K562 (cell line): Measurements from ENCODE around the gene TPRG1L. TPM values are rescaled to one million over a fixed set of nuclear protein-coding genes. Genes with fewer than 3 reads are reported as not detected.

Source experiments
- ATAC-seq: fragments of 200-7000 bp; cut with Tn5 transposase; 3 replicates; pipeline ENCODE4 v1.9.1; 2020; ENCODE audit warnings: moderate library complexity
- BruUV-seq: library from RNA; stranded (reverse); fragments of 400-500 nt; replicated peaks from 2 replicates; lab custom pipeline; 2021; lab: Mats Ljungman, UMichigan
- CTCF ChIA-PET: fragments of 300-600 bp; formaldehyde crosslinking; extraction: SDS; loops from one replicate; lab custom pipeline; 2021; ENCODE audit warnings: low intra/inter-chr PET ratio; lab: Yijun Ruan, JAX
- POLR2A ChIA-PET: fragments of 300-600, 350-650 bp; sonication (Branson Sonifier 250); formaldehyde crosslinking; extraction: SDS; loops from one replicate; lab custom pipeline; 2021; ENCODE audit warnings: antibody characterized with exemption, inconsistent platforms; lab: Yijun Ruan, JAX
- DNase-seq, 4 experiments: peaks; one replicate each; pipeline versions ENCODE4 v3.0.0 to v3.0.0-alpha.2; 2011 to 2018; ENCODE audit warnings: low spot score in 3 of 4, mixed read lengths in 3 of 4; ENCODE audit errors: extremely low read depth in 1 of 4
- FAIRE-seq: peaks from 2 replicates; lab custom pipeline; 2011; peaks lifted over from hg19 to GRCh38; lab: Jason Lieb, UNC
- H2AFZ ChIP-seq: 2 replicates; pipeline ENCODE4 v1.6.0; 2011; ENCODE audit warnings: low read depth, low read length, control low read depth, inconsistent platforms
- H3K27ac ChIP-seq: fragments of 200-600 bp; 3 replicates; pipeline ENCODE4 v1.8.0; 2011; ENCODE audit warnings: low read depth, mild to moderate bottlenecking, control low read depth, inconsistent platforms, low read length, moderate library complexity, mixed read lengths; ENCODE audit errors: extremely low read depth
- H3K27me3 ChIP-seq, 2 experiments: fragments of 300-600 bp in 1 of 2; 2 replicates in 1 of 2; 3 replicates in 1 of 2; pipeline versions ENCODE4 v1.6.0 to v1.8.0; 2011; ENCODE audit warnings: inconsistent platforms in 2 of 2, low read length in 2 of 2, mild to moderate bottlenecking in 1 of 2, mixed read lengths in 1 of 2, moderate library complexity in 1 of 2; ENCODE audit not compliant: control insufficient read depth in 2 of 2, insufficient read depth in 2 of 2
- H3K36me3 ChIP-seq: fragments of 300-600 bp; 3 replicates; pipeline ENCODE4 v1.8.0; 2011; ENCODE audit warnings: mild to moderate bottlenecking, low read length, inconsistent platforms; ENCODE audit not compliant: control insufficient read depth, insufficient read depth
- H3K4me1 ChIP-seq, 2 experiments: fragments of 200-600 bp in 1 of 2; replicated peaks in 1 of 2; 2 replicates in 1 of 2; 3 replicates in 1 of 2; pipeline versions ENCODE4 v1.5.1 to v1.8.0; 2011; ENCODE audit warnings: inconsistent platforms in 2 of 2, low read length in 2 of 2, mild to moderate bottlenecking in 1 of 2, mixed read lengths in 1 of 2, moderate library complexity in 1 of 2; ENCODE audit not compliant: control insufficient read depth in 2 of 2, insufficient read depth in 2 of 2
- H3K4me2 ChIP-seq: 2 replicates; pipeline ENCODE4 v1.6.1; 2011; ENCODE audit warnings: low read length, control low read depth, inconsistent platforms, mixed read lengths; ENCODE audit not compliant: insufficient read depth
- H3K4me3 ChIP-seq: fragments of 200-600 bp; sonication (generic), shearing (Covaris generic); 2 replicates; pipeline ENCODE4 v1.5.1; 2016; ENCODE audit warnings: control low read depth, inconsistent platforms
- H3K79me2 ChIP-seq: fragments of 200-600 bp; 3 replicates; pipeline ENCODE4 v1.8.0; 2011; ENCODE audit warnings: low read length, inconsistent platforms; ENCODE audit not compliant: control insufficient read depth, insufficient read depth
- H3K9ac ChIP-seq, 2 experiments: 2 replicates each; pipeline versions ENCODE4 v1.6.0 to v1.6.1; 2011; ENCODE audit warnings: low read depth in 2 of 2, low read length in 2 of 2, control low read depth in 1 of 2, inconsistent platforms in 1 of 2, mild to moderate bottlenecking in 1 of 2, mixed read lengths in 1 of 2; ENCODE audit not compliant: insufficient read depth in 1 of 2
- H3K9me1 ChIP-seq: one replicate; pipeline ENCODE4 v1.6.0; 2011; ENCODE audit warnings: inconsistent platforms, mild to moderate bottlenecking, low read length, moderate library complexity; ENCODE audit not compliant: control insufficient read depth, insufficient read depth
- H3K9me3 ChIP-seq: replicated peaks from 2 replicates; pipeline ENCODE4 v1.5.1; 2011; ENCODE audit warnings: low read depth, low read length, inconsistent platforms; ENCODE audit not compliant: control insufficient read depth, insufficient read depth
- H4K20me1 ChIP-seq: replicated peaks from 2 replicates; pipeline ENCODE4 v1.6.1; 2011; ENCODE audit warnings: low read length, inconsistent platforms, mixed read lengths; ENCODE audit not compliant: control insufficient read depth, insufficient read depth
- BCL6 ChIP-seq: fragments of 250-450 bp; sonication (Bioruptor Pico); IDR thresholded peaks from 2 replicates; pipeline ENCODE4 v1.4.0; 2020
- CEBPB ChIP-seq: fragments of 450-650 bp; IDR thresholded peaks from 2 replicates; pipeline ENCODE4 v1.6.1; 2016; ENCODE audit warnings: missing genetic modification characterization, missing compliant biosample characterization
- EHMT2 ChIP-seq: fragments of 450-650 bp; IDR thresholded peaks from 2 replicates; pipeline ENCODE4 v1.6.1; 2018; ENCODE audit warnings: antibody characterized with exemption
- EP300 ChIP-seq: IDR thresholded peaks from 2 replicates; pipeline ENCODE4 v1.6.1; 2012; ENCODE audit warnings: low read length, improper control_type of control experiment
- ESRRA ChIP-seq: fragments of 450-650 bp; IDR thresholded peaks from 2 replicates; pipeline ENCODE4 v1.6.1; 2014; ENCODE audit warnings: low read depth, mild to moderate bottlenecking, moderate library complexity, borderline replicate concordance
- EWSR1 ChIP-seq: fragments of 450-650 bp; IDR thresholded peaks from 2 replicates; pipeline ENCODE4 v1.6.1; 2018; ENCODE audit warnings: borderline replicate concordance, mild to moderate bottlenecking, low read depth, moderate library complexity; ENCODE audit not compliant: partially characterized antibody
- FOXM1 ChIP-seq, 2 experiments: fragments of 450-650 bp in 1 of 2; sonication (generic) in 1 of 2; formaldehyde crosslinking in 1 of 2; IDR thresholded peaks; 2 replicates each; pipeline versions ENCODE4 v1.6.1 to v1.9.0; 2017 to 2022; ENCODE audit warnings: low read depth in 2 of 2, mild to moderate bottlenecking in 2 of 2, missing genetic modification reagents in 1 of 2, moderate library complexity in 1 of 2
- KLF1 ChIP-seq: fragments of 450-650 bp; IDR thresholded peaks from 2 replicates; pipeline ENCODE4 v1.6.1; 2016; ENCODE audit warnings: missing genetic modification characterization, missing compliant biosample characterization
- MCM3 ChIP-seq: fragments of 450-650 bp; IDR thresholded peaks from 2 replicates; pipeline ENCODE4 v1.6.1; 2016
- MECOM ChIP-seq: fragments of 250-450 bp; sonication (Bioruptor Pico); IDR thresholded peaks from 2 replicates; pipeline ENCODE4 v1.8.0; 2022; ENCODE audit warnings: inconsistent platforms
- NELFE ChIP-seq: IDR thresholded peaks from 2 replicates; pipeline ENCODE4 v1.6.1; 2011; ENCODE audit warnings: mild to moderate bottlenecking; ENCODE audit not compliant: insufficient read depth, insufficient read length
- PTBP1 ChIP-seq: fragments of 200-400 bp; formaldehyde crosslinking; IDR thresholded peaks from 2 replicates; pipeline ENCODE4 v1.6.1; 2017; ENCODE audit warnings: low read depth, low read length
- RBM17 ChIP-seq: fragments of 200-400 bp; formaldehyde crosslinking; IDR thresholded peaks from 2 replicates; pipeline ENCODE4 v1.6.1; 2017; ENCODE audit warnings: low read depth, mild to moderate bottlenecking, low read length, borderline replicate concordance
- RFX1 ChIP-seq: fragments of 450-650 bp; IDR thresholded peaks from 2 replicates; pipeline ENCODE4 v1.6.1; 2016; ENCODE audit warnings: mild to moderate bottlenecking, moderate library complexity
- ZNF184 ChIP-seq: sonication (generic); formaldehyde crosslinking; IDR thresholded peaks from 2 replicates; pipeline ENCODE4 v1.5.0; 2020; ENCODE audit warnings: missing genetic modification reagents
- WGBS: fragments of 100-300 bp; shearing (Covaris generic); methylation state at CpG from one replicate; pipeline ENCODE4 v1.1.6; 2016; ENCODE audit warnings: low coverage, mixed read lengths; ENCODE audit not compliant: insufficient coverage; ENCODE audit errors: missing lambda C conversion rate; 5-methylcytosine and 5-hydroxymethylcytosine counted together
- in situ Hi-C: fragments of 300-500 bp; cut with MboI; formaldehyde crosslinking; loops from 4 replicates; pipeline ENCODE4 v1.15.0; 2018; ENCODE audit warnings: inconsistent platforms, mixed read lengths
- intact Hi-C: fragments of 100-400 bp; cut with micrococcal nuclease; formaldehyde crosslinking; loops from 2 replicates; pipeline ENCODE4 v1.14.2; 2022
- polyA plus RNA-seq, 8 experiments: library from polyadenylated mRNA; depleted of rRNA in 4 of 8; stranded (reverse) in 5 of 8; unstranded in 3 of 8; fragments of >200 nt; fragmentation: Nextera tagmentation in 2 of 8; fragmentation: Illumina TruSeq in 1 of 8; extraction: Ambion mirVana in 2 of 8; extraction: Trizol in 1 of 8; gene quantifications; 2 replicates each; pipeline versions ENCODE4 v1.2.1 to v1.2.3, GENCODE V29; 2011 to 2014; ENCODE audit warnings: inconsistent platforms in 1 of 8, missing spikeins in 1 of 8
- total RNA-seq, 7 experiments: library from RNA; depleted of rRNA in 6 of 7; stranded (reverse); fragments of >200 nt in 6 of 7; fragmentation: Illumina TruSeq in 2 of 7; extraction: Trizol in 2 of 7; gene quantifications; 2 replicates each; pipeline versions ENCODE4 v1.2.1 to v1.2.3, GENCODE V29; 2011 to 2021; ENCODE audit warnings: low replicate concordance in 1 of 7
- TF ChIP-seq, protein P1 (sequence below): fragments of 450-650 bp; conservative IDR thresholded peaks from 2 replicates; pipeline ENCODE4 v1.6.1; 2016; ENCODE audit warnings: missing genetic modification characterization, low read depth, mild to moderate bottlenecking, control low read depth, missing compliant biosample characterization

TPRG1L gene
- total and polyA plus RNA-seq, 9 of the 15 experiments (the other 6 are each of a cell fraction or from before 2014, with no cell fraction given), result 1.6 to 11.0 (median 6.2) TPM

DNA sequence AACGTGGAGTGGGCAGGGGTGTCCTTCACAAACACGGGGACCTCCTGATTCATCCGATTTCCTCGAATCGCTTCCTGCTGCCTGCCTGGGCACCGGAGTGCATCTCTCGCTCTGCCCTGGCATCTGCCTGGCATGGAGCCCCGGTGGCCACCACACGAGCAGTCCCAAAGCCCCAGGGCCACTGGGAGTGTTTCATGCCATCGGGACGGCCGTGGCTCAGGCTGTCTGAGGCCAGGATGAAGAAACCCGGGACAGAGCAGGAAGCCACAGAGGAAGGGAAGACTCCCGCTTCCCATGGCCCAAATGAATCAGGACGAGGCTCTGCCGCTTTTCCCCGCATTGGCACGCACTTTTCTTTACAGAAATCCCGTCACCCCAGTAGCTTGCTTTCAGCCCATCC is 45.9 kb upstream of the TPRG1L start:
- ATAC-seq, result no peak
- Histone ChIP-seq H3K79me2 (no peaks in the 10 kb centered on the region), H3K27me3 (peaks cover 9 to 32% of the 10 kb centered on the region in 2 experiments; a peak in 4 of 5 replicates)
- TF ChIP-seq BCL6 (no peak), EP300 (no peak), PTBP1 (no peak)
- TF ChIP-seq, all 486 proteins: peak for 0
- 4% methylated on average over 19 of the region's 19 CpGs for WGBS
- Histone ChIP-seq H3K4me3 (no peak overlapping the region), H3K4me2 (no peak overlapping the region), H2AFZ (no peak overlapping the region), H4K20me1 (0 out of 2 replicates have a peak, but pooled peaks cover 7% of the 10 kb centered on the region), H3K9me3 (no peaks in the 10 kb centered on the region; the same call in 1 of the 2 replicates), H3K4me1 (peaks cover 0 to 8% of the 10 kb centered on the region in 2 experiments; a peak in 3 of 5 replicates), H3K27ac (no peak overlapping the region), H3K9ac (no peak overlapping the region), H3K36me3 (no peaks in the 10 kb centered on the region), H3K9me1 (no peaks in the 10 kb centered on the region)
- in situ Hi-C loops (no loop called here), intact Hi-C loops (no loop called here)
- BruUV-seq, result no TSS peak
- ChIA-PET CTCF (no interaction called here), POLR2A (interaction anchor here (0.6 kb wide), 1 partner anchor 1955 kb away, joined by 3 read pairs; no protein-coding TSS in a partner anchor)
- no peak for DNase-seq
- FAIRE-seq, result no peak

DNA sequence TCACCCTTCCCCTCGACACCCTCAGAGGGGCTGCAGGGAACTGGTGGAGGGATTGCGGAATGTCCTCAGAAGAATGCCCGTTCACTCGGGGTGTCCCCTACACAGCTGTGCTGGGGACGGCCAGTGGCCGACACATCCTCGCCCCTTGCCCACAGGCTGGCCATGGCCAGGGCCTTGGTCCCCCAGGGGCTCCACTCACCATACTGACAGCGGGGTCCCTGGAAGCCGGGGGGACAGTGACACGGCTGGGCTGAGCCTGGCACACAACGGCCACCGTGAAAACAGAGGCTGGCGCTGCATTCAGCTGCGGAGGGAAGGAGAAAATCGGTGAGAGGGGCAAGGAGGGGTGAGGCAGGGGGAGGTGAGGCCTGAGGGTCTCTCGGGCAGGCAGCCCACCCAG is 45.2 kb upstream of the TPRG1L start:
- no peak overlapping the region for H3K9ac ChIP-seq
- WGBS, result 21% methylated on average over 14 of the region's 16 CpGs
- TF ChIP-seq MCM3 (no peak), ZNF184 (CRISPR knock-in tag) (no peak), RBM17 (no peak), MECOM (CRISPR knock-in tag) (no peak), CEBPB (no peak), RFX1 (no peak), KLF1 (tag) (no peak), NELFE (no peak), FOXM1 (IDR thresholded peaks at IDR 0.05; ENCODE audit: low read depth) (no peak), FOXM1 (CRISPR knock-in tag; IDR thresholded peaks at IDR 0.05; ENCODE audit: low read depth) (no peak), EWSR1 (no peak), EHMT2 (no peak), ESRRA (no peak)
- TF ChIP-seq, protein P1, sequence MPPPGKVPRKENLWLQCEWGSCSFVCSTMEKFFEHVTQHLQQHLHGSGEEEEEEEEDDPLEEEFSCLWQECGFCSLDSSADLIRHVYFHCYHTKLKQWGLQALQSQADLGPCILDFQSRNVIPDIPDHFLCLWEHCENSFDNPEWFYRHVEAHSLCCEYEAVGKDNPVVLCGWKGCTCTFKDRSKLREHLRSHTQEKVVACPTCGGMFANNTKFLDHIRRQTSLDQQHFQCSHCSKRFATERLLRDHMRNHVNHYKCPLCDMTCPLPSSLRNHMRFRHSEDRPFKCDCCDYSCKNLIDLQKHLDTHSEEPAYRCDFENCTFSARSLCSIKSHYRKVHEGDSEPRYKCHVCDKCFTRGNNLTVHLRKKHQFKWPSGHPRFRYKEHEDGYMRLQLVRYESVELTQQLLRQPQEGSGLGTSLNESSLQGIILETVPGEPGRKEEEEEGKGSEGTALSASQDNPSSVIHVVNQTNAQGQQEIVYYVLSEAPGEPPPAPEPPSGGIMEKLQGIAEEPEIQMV (tag), result no peak
- no peaks in the 10 kb centered on the region for H3K79me2 ChIP-seq
- ATAC-seq, result no peak
- FAIRE-seq, result no peak
- no peaks in the 10 kb centered on the region for H3K9me1 ChIP-seq
- H3K36me3 ChIP-seq, result no peaks in the 10 kb centered on the region
- H3K4me2 ChIP-seq, result no peak overlapping the region
- no peaks in the 10 kb centered on the region; the same call in 1 of the 2 replicates for H3K9me3 ChIP-seq
- H3K27me3 ChIP-seq, result peaks cover 9 to 32% of the 10 kb centered on the region in 2 experiments; a peak in 4 of 5 replicates
- H4K20me1 ChIP-seq, result 0 out of 2 replicates have a peak, but pooled peaks cover 7% of the 10 kb centered on the region
- DNase-seq, result no peak
- POLR2A ChIA-PET, result no interaction called here
- in situ Hi-C loops (no loop called here), intact Hi-C loops (no loop called here)
- no peak overlapping the region for H3K4me3 ChIP-seq
- H3K4me1 ChIP-seq, result peaks cover 0 to 8% of the 10 kb centered on the region in 2 experiments; a peak in 3 of 5 replicates
- CTCF ChIA-PET, result no interaction called here
- no TSS peak for BruUV-seq
- H2AFZ ChIP-seq, result no peak overlapping the region
- no peak overlapping the region for H3K27ac ChIP-seq
